Fibroblast of skin of right biceps (primary cell): ENCODE data around the gene SBF1.

ENCODE experiments used
- DNase-seq: peaks from one replicate; pipeline ENCODE4 v3.0.0-alpha.2; 2013

The SBF1 gene

GRCh38 chr22:50506611-50507420 lies 32.0 kb upstream of the SBF1 start:
- DNase-seq, result no peak

DNA sequence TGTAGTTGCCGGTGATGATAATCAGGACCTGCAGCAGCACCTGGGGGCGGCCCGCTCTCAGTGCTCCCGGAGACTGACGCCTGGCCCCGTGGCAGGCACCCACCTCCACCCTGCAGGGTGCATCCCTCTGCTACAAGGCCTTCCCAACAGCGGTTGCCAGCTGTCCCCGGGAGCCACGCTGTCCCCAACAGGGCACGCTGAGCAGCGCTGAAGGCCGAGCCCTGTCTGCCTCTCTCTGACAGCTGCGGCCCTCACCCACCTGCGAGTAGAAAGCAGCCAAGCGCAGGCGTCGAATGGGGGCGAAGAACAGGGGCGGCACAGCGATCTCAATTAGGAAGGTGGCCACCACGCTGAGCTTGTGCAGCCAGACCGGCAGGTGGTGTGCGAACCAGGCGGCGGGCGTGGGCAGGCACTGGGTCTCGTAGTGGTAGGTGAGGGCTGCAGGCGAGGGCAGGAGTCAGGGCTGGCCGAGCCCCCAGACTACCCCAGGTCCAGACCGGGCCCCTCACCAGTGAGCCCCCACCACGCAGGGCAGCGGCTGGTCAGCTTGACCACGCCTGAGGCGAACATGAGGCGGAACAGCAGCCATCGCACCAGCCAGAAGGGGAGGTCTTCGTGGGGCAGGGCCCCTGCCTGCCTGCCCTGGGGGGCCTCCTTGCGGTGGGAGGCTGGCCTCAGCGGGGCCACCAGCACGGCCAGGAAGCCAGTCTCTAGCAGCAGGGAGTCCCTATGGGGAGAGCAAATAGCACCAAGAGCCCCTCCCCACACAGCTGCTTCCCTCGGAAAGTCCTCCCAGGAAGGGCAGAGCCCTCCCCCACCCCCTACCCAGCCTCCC lies 31.2 kb upstream of the SBF1 start:
- no peak for DNase-seq

GRCh38 chr22:50505276-50505775 lies 30.5 kb upstream of the SBF1 start:
- DNase-seq, result no peak

- DNase-seq, result no peak
Measured at GRCh38 chr22:50504369-50505211, 29.8 kb upstream of the SBF1 start.

GRCh38 chr22:50503475-50504145 lies 28.8 kb upstream of the SBF1 start:
- DNase-seq, result no peak

- no peak for DNase-seq
Measured at GRCh38 chr22:50502628-50503474, 28.0 kb upstream of the SBF1 start.

DNA sequence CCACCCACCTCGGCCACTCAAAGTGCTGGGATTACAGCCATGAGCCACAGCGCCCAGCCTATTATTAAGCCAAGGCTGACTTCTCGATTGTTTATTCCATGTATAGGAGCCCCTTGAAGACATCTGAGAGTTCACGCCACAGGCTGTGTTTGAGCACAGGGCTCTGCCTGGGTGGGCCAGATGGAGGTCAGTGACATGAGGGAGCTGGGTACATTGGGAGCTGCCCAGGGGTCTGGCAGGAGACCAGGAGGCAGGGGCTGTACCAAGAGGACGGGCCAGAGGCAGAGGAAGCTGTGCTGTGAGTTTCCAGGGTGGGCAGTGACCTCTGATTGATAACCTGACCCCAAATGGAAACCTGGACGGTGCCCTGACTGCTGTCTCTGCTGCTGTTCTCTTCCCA lies 27.3 kb upstream of the SBF1 start:
- no peak for DNase-seq

- no peak for DNase-seq
Measured at GRCh38 chr22:50500452-50500851, 25.6 kb upstream of the SBF1 start.

- DNase-seq, result peak; percentile 55
Measured at GRCh38 chr22:50498322-50498890, 23.6 kb upstream of the SBF1 start.

GRCh38 chr22:50497093-50497492 lies 22.3 kb upstream of the SBF1 start:
- DNase-seq, result no peak

DNA sequence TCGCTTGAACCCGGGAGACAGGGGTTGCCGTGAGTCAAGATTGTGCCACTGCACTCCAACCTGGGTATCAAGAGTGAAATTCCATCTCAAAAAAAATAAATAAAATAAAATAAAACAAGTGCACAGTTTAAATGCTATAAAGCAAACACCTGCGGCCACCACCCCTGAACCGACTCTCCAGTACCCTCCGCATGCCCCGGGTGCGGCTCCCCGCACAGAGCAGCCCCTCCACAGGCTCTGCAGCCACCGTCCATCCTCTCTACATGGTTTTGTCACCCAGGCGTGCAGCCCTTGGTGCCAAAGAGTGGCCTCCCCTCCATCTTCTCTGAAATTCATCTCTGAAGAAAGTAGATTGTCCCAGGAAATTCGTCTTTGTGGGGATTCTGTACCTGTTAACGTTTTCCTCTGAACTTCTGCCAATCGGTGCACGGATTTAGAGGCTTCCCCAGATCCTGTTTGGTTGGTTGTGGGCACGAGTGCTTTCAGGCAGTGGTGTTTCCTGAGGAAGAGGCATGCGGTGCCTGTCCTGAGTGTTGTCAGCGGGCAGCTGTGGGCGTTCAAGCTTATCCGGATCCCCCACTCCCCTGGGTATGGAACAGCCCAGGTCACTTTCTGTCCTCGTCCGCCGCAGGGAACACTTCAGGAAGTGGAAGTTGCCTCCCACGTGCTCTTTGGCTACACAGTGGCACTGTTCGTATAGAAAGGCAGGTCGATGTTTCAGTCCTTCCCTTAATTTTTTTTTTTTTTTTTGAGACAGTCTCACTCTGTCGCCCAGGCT lies 15.9 kb upstream of the SBF1 start:
- no peak for DNase-seq

DNA sequence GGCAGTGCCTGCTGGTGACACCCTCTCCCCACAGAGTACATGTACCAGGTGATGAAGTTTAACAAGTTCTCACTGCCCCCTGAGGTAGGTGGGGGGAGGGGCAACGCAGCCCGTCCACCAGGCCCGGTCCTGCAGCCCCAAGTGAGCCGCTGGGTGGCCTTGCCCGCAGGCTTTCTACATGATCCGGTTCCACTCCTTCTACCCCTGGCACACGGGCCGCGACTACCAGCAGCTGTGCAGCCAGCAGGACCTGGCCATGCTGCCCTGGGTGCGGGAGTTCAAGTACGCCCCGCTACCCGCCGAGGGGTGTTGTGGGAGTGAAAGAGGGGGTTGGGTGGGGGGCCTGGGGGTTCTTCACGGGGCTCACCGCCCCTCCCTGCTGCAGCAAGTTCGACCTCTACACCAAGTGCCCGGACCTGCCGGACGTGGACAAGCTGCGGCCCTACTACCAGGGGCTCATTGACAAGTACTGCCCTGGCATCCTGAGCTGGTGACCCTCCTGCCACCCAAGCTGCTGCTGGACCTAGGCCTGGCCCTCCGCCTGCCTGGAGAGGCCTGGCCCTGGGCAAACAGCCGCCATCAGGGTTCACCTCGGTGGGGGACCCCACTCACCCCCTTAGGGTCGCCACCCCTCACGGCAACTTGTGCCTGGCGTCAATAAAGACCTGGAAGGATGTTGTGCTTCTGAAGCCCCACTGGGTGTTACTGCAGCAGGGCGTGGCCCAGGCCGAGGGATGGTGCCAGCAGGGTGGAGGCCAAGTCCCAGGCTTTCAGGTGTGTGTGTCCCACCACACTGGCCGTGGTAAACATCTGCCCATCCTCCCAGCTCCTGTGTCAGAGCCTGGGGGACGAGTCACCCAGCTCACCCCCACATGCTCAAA lies 14.8 kb upstream of the SBF1 start:
- DNase-seq, result no peak

DNA sequence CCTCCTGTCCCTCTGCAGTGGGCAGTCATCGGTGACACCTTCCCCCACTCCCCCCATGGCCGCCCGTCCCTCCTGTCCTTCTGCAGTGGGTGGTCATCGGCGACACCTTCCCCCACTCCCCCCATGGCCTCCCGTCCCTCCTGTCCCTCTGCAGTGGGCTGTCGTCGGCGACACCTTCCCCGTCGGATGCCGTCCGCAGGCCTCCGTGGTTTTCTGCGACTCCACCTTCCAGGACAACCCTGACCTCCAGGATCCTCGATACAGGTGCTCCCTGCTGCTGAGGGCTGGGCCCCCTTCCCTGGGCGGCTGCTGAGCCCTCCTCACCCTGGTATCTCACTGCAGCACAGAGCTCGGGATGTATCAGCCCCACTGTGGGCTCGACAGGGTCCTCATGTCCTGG lies 14.1 kb upstream of the SBF1 start:
- no peak for DNase-seq

DNA sequence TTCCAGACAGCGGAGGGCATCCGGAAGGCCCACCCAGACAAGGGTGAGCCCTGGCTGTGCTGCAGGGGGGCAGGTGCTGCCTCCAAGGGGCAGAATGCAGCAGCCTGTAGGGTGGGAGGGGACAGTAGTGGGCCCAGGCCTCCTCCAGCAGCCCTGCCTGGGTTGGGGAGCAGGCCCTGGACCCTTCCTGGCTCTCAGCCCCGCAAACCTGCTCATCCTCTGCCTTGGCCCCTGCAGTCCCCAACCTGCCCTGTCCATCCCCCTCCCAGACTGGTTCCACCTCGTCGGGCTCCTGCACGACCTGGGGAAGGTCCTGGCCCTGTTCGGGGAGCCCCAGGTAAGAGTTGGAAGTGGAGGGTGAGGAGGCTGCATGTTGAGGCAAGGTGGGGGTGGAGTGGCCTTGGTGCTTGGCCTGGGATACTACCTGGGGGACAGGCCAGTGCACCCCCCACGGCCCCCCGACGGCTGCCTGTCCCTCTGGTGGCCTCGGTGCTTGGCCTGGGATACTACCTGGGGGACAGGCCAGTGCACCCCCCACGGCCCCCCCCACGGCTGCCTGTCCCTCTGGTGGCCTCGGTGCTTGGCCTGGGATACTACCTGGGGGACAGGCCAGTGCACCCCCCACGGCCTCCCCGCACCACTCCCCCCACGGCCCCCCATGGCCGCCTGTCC lies 13.3 kb upstream of the SBF1 start:
- DNase-seq, result no peak

GRCh38 chr22:50487290-50488005 lies 12.6 kb upstream of the SBF1 start:
- DNase-seq, result no peak

- DNase-seq, result no peak
Measured at GRCh38 chr22:50486561-50487289, 11.9 kb upstream of the SBF1 start, which contains the start of gene MIOX. TSS of gene MIOX (plus strand) at chr22:50486859. CDS start at chr22:50486898, 39 bp downstream.
